UCSD-AML1 (cell line): ENCODE data around the gene PRKD2.
"Not testable (repeated sequence)": the region's sequence is repeated elsewhere in the genome, so short reads cannot be mapped to it uniquely, and the experiment has no call there.

Experiments
- DNase-seq: peaks from one replicate; lab custom pipeline; 2025; ENCODE audit not compliant: unreplicated experiment; lab: John Stamatoyannopoulos, UW

Gene PRKD2

GRCh38 chr19:46717034-46717715 is at the start of gene PRKD2:
Gene PRKD2 (minus strand): TSS chr19:46717114. CDS start chr19:46716370, 744 bp downstream.
- DNase-seq, result peak; percentile 91

- no peak for DNase-seq
Measured at GRCh38 chr19:46764817-46765291, 47.9 kb upstream of the PRKD2 start.

GRCh38 chr19:46762245-46762890 is 45.5 kb upstream of the PRKD2 start:
- no peak for DNase-seq

- no peak for DNase-seq
Measured at GRCh38 chr19:46761418-46761831, 44.5 kb upstream of the PRKD2 start.

- DNase-seq, result not testable (repeated sequence)
Measured at GRCh38 chr19:46760897-46761296, 44.0 kb upstream of the PRKD2 start.

- DNase-seq, result no peak
Measured at GRCh38 chr19:46760363-46760762, 43.4 kb upstream of the PRKD2 start.

- no peak for DNase-seq
Measured at GRCh38 chr19:46759817-46760333, 43.0 kb upstream of the PRKD2 start.

GRCh38 chr19:46759206-46759605 is 42.3 kb upstream of the PRKD2 start:
- no peak for DNase-seq

GRCh38 chr19:46756544-46756888 is 39.6 kb upstream of the PRKD2 start:
- peak; percentile 63 for DNase-seq

- DNase-seq, result no peak
Measured at GRCh38 chr19:46755853-46756543, 39.1 kb upstream of the PRKD2 start.

GRCh38 chr19:46755077-46755852 is 38.4 kb upstream of the PRKD2 start:
- DNase-seq, result no peak

- peak; percentile 45 for DNase-seq
Measured at GRCh38 chr19:46753420-46754155, 36.7 kb upstream of the PRKD2 start.

GRCh38 chr19:46748325-46749109 is 31.6 kb upstream of the PRKD2 start:
- DNase-seq, result peak; percentile 65

- peak; percentile 59 for DNase-seq
Measured at GRCh38 chr19:46746281-46747057, 29.6 kb upstream of the PRKD2 start, which contains the start of gene STRN4. Gene STRN4 (minus strand): TSS chr19:46746450. CDS start chr19:46746430, 20 bp downstream.

- DNase-seq, result peak; percentile 53
Measured at GRCh38 chr19:46745521-46746280, 28.8 kb upstream of the PRKD2 start, which contains the start of gene FKRP. Gene FKRP (plus strand): TSS chr19:46746057. CDS start chr19:46755451, 9,394 bp downstream.

- DNase-seq, result no peak
Measured at GRCh38 chr19:46745030-46745429, 28.1 kb upstream of the PRKD2 start.

GRCh38 chr19:46744005-46744691 is 27.2 kb upstream of the PRKD2 start:
- no peak for DNase-seq
